Fibroblast of villous mesenchyme (primary cell): ENCODE measurements around the gene CCN5. TPM values are rescaled to one million over a fixed set of nuclear protein-coding genes. Genes with fewer than 3 reads are reported as not detected.
A peak's percentile ranks its signal among the peaks of the same experiment; 100 is the strongest.

Experiments used
- DNase-seq: peaks from one replicate; pipeline ENCODE4 v3.0.0-alpha.2; 2010; ENCODE audit warnings: low read depth
- H3K4me3 ChIP-seq: 2 replicates; pipeline ENCODE4 v1.5.1; 2011; ENCODE audit warnings: low read depth, mild to moderate bottlenecking, low read length
- CTCF ChIP-seq: IDR thresholded peaks from 2 replicates; pipeline ENCODE4 v1.5.1; 2012; ENCODE audit warnings: low read depth, mild to moderate bottlenecking, low read length; ENCODE audit not compliant: insufficient read depth
- total RNA-seq: library from RNA; depleted of rRNA; stranded (reverse); fragments of >200 nt; gene quantifications from 2 replicates; pipeline ENCODE4 v1.2.3, GENCODE V29; 2012

CCN5 gene
- total RNA-seq, 1 donor = 1.7 TPM

DNA sequence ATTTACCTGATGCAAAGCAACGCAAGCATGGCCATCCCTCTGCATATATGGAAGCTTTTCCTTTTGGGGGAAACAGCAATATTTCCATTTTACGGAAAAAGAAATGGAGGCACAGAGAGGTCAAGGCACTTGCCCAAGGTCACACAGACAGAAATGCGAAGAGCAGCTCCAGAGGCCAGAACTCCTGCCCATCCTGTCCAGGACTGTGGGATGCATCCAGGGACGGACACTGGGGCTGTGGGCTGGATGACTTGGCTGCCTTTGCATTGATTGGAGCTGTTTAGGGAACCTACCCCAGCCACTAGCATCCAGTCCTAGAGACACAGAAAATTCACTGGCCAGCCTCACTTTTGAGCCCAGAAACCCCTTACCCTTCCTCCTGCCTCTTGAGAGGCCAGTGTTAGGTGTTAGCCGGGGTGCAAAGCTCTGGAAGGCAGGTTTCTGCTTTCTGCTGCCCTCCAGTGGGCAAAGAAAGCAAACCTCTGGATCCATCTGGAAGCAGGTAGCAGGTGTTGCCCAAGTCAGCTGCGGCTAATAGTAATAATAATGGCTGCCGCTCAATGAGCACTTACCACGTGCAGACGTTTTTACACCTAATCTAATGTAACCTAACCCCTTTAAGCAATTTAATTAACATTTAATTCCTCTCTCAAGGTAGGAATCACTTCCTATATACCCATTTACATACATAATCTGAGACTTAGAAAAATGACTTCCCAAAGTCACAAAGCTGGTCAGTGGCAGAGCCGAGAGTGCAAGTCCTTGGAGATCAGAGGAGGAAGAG, 31.7 kb upstream of the CCN5 start:
- peak; percentile 46 for DNase-seq
- H3K4me3 ChIP-seq = no peak overlapping the region
- peak; percentile 77 for TF ChIP-seq CTCF

DNA sequence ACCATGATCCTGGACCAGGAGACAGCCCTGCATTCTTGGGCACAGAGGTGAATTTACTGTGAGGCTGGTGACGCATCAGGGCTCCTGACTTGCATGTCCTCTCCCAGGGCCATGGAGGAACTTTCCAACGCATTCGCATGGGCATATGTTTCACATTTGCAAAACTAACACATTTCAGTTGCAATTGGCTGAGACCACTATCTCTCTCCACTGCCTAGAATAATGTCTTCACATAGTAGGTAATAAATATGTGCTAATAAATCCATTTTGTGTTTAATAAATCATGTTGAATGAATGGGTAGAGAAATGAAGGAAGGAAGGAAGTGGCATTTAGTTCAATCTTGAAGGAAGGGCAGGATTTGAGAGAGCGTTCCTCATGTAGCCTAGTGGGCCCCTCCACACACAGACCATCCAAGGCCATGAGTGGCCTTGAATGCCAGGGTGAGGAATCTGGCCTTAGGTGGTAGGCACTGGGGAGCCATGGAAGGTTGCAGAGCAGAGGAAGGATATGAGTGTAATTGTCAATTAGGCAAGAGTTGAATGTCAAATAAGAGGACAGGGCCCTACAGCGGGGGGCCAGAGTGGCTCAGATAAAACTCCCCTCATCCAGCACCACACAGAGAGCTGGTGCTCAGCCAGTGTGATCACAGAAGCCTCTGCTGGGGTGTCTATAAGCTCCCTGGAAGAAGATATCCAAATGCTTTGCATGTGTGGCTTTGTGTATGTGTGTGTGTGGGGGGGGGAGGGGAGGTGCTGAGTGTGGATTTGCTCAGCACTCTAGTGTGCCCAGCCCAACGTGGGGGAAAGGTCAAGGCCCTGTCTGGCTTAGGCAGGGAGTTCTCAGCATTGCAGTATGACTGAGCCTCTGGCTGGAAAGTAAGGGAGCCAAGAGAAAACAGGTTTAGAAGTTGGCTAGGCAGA, 30.9 kb upstream of the CCN5 start:
- no peak for TF ChIP-seq CTCF
- DNase-seq = no peak
- no peak overlapping the region for H3K4me3 ChIP-seq

- DNase-seq = no peak
- TF ChIP-seq CTCF = no peak
These were observed 28.2 kb upstream of the CCN5 start for GRCh38 chr20:44686934-44687333.

GRCh38 chr20:44688053-44688625, 27.0 kb upstream of the CCN5 start:
- TF ChIP-seq CTCF = no peak
- no peak for DNase-seq
- no peak overlapping the region for H3K4me3 ChIP-seq

More at GRCh38 chr20:44686934-44687333, 28.2 kb upstream of the CCN5 start:
- H3K4me3 ChIP-seq = no peak overlapping the region

GRCh38 chr20:44689809-44690208, 25.4 kb upstream of the CCN5 start:
- DNase-seq = no peak
- no peak overlapping the region for H3K4me3 ChIP-seq
- no peak for TF ChIP-seq CTCF

- DNase-seq = no peak
These were observed 24.3 kb upstream of the CCN5 start for GRCh38 chr20:44690781-44691423.

More at GRCh38 chr20:44690781-44691423, 24.3 kb upstream of the CCN5 start:
- no peak for TF ChIP-seq CTCF
- no peak overlapping the region for H3K4me3 ChIP-seq
